ENCODE results near the gene KRT71.
"Not testable (repeated sequence)": the region's sequence is repeated elsewhere in the genome, so short reads cannot be mapped to it uniquely, and the experiment has no call there.

KRT71 gene

GRCh38 chr12:52519387-52519703, 33.6 kb downstream of the KRT71 start:
- DNase-seq: no peak

- DNase-seq: no peak
Observed at GRCh38 chr12:52518574-52519386, 34.2 kb downstream of the KRT71 start.

- no peak for DNase-seq
Observed at GRCh38 chr12:52517888-52518287, 35.1 kb downstream of the KRT71 start.

GRCh38 chr12:52517005-52517835, 35.7 kb downstream of the KRT71 start:
- DNase-seq: no peak

- no peak for DNase-seq
Observed at GRCh38 chr12:52515927-52516831, 36.8 kb downstream of the KRT71 start.

- DNase-seq: no peak
Observed at GRCh38 chr12:52515319-52515646, 37.7 kb downstream of the KRT71 start.

GRCh38 chr12:52514471-52515318, 38.2 kb downstream of the KRT71 start:
- no peak for DNase-seq

GRCh38 chr12:52513736-52514135, 39.2 kb downstream of the KRT71 start:
- no peak for DNase-seq

- no peak for DNase-seq
Observed at GRCh38 chr12:52508211-52508610, 44.7 kb downstream of the KRT71 start.

- peak; percentile 36 for DNase-seq
Observed at GRCh38 chr12:52506858-52507715, 45.9 kb downstream of the KRT71 start.

GRCh38 chr12:52502877-52503276, 50.1 kb downstream of the KRT71 start:
- no peak for DNase-seq

- no peak for DNase-seq
Observed at GRCh38 chr12:52501490-52501889, 51.5 kb downstream of the KRT71 start.

- not testable (repeated sequence) for DNase-seq
Observed at GRCh38 chr12:52500574-52500973, 52.4 kb downstream of the KRT71 start.

- no peak for DNase-seq
Observed at GRCh38 chr12:52499806-52500560, 53.0 kb downstream of the KRT71 start.

- DNase-seq: no peak
Observed at GRCh38 chr12:52498946-52499345, 54.0 kb downstream of the KRT71 start.

- DNase-seq: no peak
Observed at GRCh38 chr12:52497975-52498374, 55.0 kb downstream of the KRT71 start.

GRCh38 chr12:52496590-52497071, 56.3 kb downstream of the KRT71 start:
- DNase-seq: no peak

- no peak for DNase-seq
Observed at GRCh38 chr12:52496054-52496453, 56.9 kb downstream of the KRT71 start.

- no peak for DNase-seq
Observed at GRCh38 chr12:52495389-52495788, 57.6 kb downstream of the KRT71 start.

- DNase-seq: no peak
Observed at GRCh38 chr12:52494518-52494917, 58.4 kb downstream of the KRT71 start.
